ENCODE data around the gene DEK.

- TF ChIP-seq CTCF (IDR thresholded peaks at IDR 0.05), result no peak
- TF ChIP-seq EZH2 (IDR thresholded peaks at IDR 0.05; ENCODE audit: borderline replicate concordance, insufficient read depth, low read depth, low read length, poor library complexity, severe bottlenecking), result no peak
Measured at GRCh38 chr6:18219591-18219990, 44.7 kb downstream of the DEK start.
